SK-N-SH treated with all-trans-retinoic acid at 6 μM for 48 hours (cell line): ENCODE data around the gene ZBTB33.

Experiments
- ESRRG ChIP-seq: fragments of 250-450 bp; sonication (Bioruptor Pico); IDR thresholded peaks from 2 replicates; pipeline ENCODE4 v1.6.1; 2021; ENCODE audit warnings: mild to moderate bottlenecking
- ISL1 ChIP-seq: fragments of 250-450 bp; sonication (Bioruptor Pico); IDR thresholded peaks from 2 replicates; pipeline ENCODE4 v2.1.2; 2022; ENCODE audit warnings: mild to moderate bottlenecking, moderate library complexity
- RARB ChIP-seq: fragments of 250-450 bp; sonication (Bioruptor Pico); IDR thresholded peaks from 2 replicates; pipeline ENCODE4 v1.8.0; 2021; ENCODE audit warnings: mild to moderate bottlenecking, moderate library complexity
- SNAI2 ChIP-seq: fragments of 250-450 bp; sonication (Bioruptor Pico); IDR thresholded peaks from 2 replicates; pipeline ENCODE4 v1.5.0; 2020; ENCODE audit warnings: mild to moderate bottlenecking, moderate library complexity
- ZFP30 ChIP-seq: fragments of 450-650 bp; formaldehyde crosslinking; IDR thresholded peaks from 2 replicates; pipeline ENCODE4 v1.5.0; 2022; ENCODE audit warnings: mild to moderate bottlenecking, moderate library complexity
- TF ChIP-seq, protein P1 (sequence below): fragments of 250-450 bp; sonication (Bioruptor Pico); IDR thresholded peaks from 2 replicates; pipeline ENCODE4 v1.8.0; 2020; ENCODE audit warnings: mild to moderate bottlenecking, moderate library complexity, borderline replicate concordance
- TF ChIP-seq, protein P2 (sequence below): fragments of 250-450 bp; sonication (Bioruptor Pico); IDR thresholded peaks from 2 replicates; pipeline ENCODE4 v1.5.1; 2021; ENCODE audit warnings: mild to moderate bottlenecking, moderate library complexity

DNA sequence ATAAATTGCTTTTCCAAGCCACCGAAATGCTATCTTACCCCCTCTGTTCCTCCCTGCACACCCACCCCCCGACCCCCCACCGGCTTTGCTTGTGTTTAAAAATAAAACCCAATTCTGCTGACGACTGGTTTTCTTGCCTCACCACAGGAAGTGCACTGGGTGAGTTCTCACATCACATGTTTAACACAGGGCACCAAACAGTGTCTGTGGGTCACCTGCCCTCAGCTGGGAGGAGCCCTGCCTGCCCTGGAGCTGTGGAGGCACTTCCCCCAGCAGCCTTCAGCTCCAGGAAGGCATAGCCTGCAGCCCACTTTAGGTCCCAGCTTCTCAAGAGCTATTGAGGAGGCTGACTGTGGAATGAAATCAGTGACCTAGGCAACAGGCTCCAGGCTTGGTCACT lies 51.8 kb downstream of the ZBTB33 start:
- no peak for TF ChIP-seq ZFP30
- TF ChIP-seq ISL1 (CRISPR knock-in tag), result no peak
- no peak for TF ChIP-seq RARB (CRISPR knock-in tag)
- TF ChIP-seq SNAI2, result no peak
- TF ChIP-seq, protein P1, sequence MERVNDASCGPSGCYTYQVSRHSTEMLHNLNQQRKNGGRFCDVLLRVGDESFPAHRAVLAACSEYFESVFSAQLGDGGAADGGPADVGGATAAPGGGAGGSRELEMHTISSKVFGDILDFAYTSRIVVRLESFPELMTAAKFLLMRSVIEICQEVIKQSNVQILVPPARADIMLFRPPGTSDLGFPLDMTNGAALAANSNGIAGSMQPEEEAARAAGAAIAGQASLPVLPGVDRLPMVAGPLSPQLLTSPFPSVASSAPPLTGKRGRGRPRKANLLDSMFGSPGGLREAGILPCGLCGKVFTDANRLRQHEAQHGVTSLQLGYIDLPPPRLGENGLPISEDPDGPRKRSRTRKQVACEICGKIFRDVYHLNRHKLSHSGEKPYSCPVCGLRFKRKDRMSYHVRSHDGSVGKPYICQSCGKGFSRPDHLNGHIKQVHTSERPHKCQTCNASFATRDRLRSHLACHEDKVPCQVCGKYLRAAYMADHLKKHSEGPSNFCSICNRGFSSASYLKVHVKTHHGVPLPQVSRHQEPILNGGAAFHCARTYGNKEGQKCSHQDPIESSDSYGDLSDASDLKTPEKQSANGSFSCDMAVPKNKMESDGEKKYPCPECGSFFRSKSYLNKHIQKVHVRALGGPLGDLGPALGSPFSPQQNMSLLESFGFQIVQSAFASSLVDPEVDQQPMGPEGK (CRISPR knock-in tag), result no peak
- TF ChIP-seq, protein P2, sequence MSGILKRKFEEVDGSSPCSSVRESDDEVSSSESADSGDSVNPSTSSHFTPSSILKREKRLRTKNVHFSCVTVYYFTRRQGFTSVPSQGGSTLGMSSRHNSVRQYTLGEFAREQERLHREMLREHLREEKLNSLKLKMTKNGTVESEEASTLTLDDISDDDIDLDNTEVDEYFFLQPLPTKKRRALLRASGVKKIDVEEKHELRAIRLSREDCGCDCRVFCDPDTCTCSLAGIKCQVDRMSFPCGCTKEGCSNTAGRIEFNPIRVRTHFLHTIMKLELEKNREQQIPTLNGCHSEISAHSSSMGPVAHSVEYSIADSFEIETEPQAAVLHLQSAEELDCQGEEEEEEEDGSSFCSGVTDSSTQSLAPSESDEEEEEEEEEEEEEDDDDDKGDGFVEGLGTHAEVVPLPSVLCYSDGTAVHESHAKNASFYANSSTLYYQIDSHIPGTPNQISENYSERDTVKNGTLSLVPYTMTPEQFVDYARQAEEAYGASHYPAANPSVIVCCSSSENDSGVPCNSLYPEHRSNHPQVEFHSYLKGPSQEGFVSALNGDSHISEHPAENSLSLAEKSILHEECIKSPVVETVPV (CRISPR knock-in tag), result no peak
- no peak for TF ChIP-seq ESRRG (CRISPR knock-in tag)
